ENCODE results near the gene SLC17A9. TPM values are rescaled to one million over a fixed set of nuclear protein-coding genes. Genes with fewer than 3 reads are reported as not detected.
"Not testable (repeated sequence)": the region's sequence is repeated elsewhere in the genome, so short reads cannot be mapped to it uniquely, and the experiment has no call there.

SLC17A9 gene
- total and polyA plus RNA-seq, 11 donors = 0.16 to 6.6 (median 0.85) TPM

DNA sequence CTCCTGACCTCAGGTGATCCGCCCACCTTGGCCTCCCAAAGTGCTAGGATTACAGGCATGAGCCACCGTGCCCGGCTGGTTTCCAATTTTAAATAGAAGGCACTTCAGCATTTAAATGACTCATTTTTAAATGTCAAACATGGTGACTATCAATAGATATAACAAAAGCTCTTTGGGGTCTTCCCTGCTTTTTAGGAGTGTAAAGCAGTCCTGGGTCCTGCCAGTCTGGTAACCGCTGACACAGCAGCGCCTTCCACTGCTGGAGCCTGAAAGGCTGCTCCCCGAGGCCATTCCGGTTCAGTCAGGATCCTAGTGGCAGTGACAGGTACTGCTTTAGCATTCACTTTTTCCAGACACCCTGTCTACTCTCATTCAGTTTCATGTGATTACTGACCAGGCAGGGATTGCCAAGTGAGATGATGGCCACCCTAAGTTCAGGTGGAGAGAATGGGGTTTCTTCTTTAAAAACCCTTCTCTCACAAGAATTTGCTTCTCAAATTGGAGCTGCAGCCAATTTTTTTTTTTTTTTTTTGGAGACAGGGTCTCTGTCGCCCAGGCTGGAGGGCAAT lies 31.3 kb upstream of the SLC17A9 start:
- Histone ChIP-seq H3K27ac (peak overlapping the region in 3 of 12 donors; percentile 4 to 50 (median 18)), H3K36me3 (no peaks in the 10 kb centered on the region), H3K9me3 (no peaks in the 10 kb centered on the region), H3K4me3 (no peak overlapping the region), H3K27me3 (no peaks in the 10 kb centered on the region), H3K4me1 (peaks cover 19 to 92% (median 85%) of the 10 kb centered on the region in 12 donors)
- WGBS, 4 donors = 43 to 47% (median 47%) methylated on average over 8 of the region's 8 CpGs
- no peak for TF ChIP-seq POLR2A (IDR thresholded peaks at IDR 0.05)
- TF ChIP-seq, protein P1, sequence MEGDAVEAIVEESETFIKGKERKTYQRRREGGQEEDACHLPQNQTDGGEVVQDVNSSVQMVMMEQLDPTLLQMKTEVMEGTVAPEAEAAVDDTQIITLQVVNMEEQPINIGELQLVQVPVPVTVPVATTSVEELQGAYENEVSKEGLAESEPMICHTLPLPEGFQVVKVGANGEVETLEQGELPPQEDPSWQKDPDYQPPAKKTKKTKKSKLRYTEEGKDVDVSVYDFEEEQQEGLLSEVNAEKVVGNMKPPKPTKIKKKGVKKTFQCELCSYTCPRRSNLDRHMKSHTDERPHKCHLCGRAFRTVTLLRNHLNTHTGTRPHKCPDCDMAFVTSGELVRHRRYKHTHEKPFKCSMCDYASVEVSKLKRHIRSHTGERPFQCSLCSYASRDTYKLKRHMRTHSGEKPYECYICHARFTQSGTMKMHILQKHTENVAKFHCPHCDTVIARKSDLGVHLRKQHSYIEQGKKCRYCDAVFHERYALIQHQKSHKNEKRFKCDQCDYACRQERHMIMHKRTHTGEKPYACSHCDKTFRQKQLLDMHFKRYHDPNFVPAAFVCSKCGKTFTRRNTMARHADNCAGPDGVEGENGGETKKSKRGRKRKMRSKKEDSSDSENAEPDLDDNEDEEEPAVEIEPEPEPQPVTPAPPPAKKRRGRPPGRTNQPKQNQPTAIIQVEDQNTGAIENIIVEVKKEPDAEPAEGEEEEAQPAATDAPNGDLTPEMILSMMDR (IDR thresholded peaks at IDR 0.05) = peak; percentile 10 to 71 (median 44)
- ATAC-seq (peak; percentile 29 to 73 (median 68)), DNase-seq (peak in 1 of 5 donors; percentile 53)
- intact Hi-C loops (cut with DNase I) = loop anchor here in 2 of 10 donors (10.0 kb wide), 1 partner anchor 46 kb away; no protein-coding TSS in a partner anchor

DNA sequence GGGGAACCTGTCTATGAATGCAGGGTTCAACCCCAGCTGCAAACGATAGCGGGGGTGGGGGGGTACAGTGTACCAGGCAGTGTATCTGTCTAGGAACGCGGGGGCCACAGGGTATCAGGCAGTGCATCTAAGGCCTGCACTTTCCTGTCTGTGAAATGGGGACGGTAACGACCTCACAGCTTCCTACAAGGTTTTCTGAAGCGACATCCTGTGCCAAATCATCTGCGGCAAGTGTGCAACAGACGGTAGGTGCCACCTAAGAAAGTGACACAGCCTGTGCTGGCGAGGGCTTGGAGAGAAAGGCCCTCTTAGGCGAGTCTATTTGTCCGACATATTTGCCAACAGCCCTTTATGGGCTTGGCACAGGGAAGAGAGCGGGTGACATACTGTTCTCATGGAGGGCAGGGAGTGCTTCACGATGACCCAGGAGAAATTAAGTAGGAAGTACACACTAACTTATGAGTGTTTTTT lies 30.0 kb upstream of the SLC17A9 start:
- Histone ChIP-seq H3K4me1 (peaks cover 19 to 88% (median 81%) of the 10 kb centered on the region in 12 donors), H3K9me3 (no peaks in the 10 kb centered on the region), H3K36me3 (no peaks in the 10 kb centered on the region), H3K27me3 (no peaks in the 10 kb centered on the region), H3K27ac (peak overlapping the region in 6 of 12 donors; percentile 45 to 99 (median 98)), H3K4me3 (peak overlapping the region in 1 of 12 donors; percentile 6)
- TF ChIP-seq, protein P1 (IDR thresholded peaks at IDR 0.05) = no peak
- no peak for TF ChIP-seq POLR2A (IDR thresholded peaks at IDR 0.05)
- no peak for DNase-seq
- 66 to 74% (median 71%) methylated on average over 14 of the region's 14 CpGs for WGBS, 4 donors
- intact Hi-C loops (cut with DNase I) = loop anchor here in 3 of 10 donors (2.0 to 10.0 kb wide), 2 partner anchors 16 to 48 kb away; partner anchors contain the start of gene GID8 (in 1 of the 3)
- no peak for ATAC-seq

DNA sequence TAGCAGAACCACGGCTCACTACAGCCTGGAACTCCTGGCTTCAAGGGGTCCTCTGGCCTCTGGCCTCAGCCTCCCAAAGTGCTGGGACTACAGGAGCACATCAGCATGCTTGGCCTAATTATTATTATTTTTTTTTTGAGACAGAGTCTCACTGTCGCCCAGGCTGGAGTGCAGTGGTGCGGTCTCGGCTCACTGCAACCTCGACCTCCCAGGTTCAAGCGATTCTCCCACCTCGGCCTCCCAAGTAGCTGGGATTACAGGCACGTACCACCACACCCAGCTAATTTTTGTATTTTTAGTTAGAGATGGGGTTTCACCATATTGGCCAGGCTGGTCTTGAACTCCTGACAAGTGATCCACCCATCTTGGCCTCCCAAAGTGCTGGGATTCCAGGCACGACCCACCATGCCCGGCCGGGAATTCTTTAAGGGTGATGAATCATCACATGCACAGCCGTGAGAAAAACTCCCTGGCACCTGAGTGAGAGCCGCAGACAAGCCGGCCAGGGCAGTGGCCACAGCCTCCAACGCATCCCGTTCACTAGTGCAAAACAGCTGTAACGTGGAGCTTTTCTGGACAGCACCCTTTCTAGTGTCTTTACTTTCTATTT lies 29.3 kb upstream of the SLC17A9 start:
- Histone ChIP-seq H3K27ac (peak overlapping the region in 9 of 12 donors; percentile 0 to 99 (median 96)), H3K4me1 (peaks cover 14 to 88% (median 81%) of the 10 kb centered on the region in 12 donors), H3K4me3 (peak overlapping the region in 5 of 12 donors; percentile 94 to 98 (median 95))
- H3K27me3 ChIP-seq, H3K9me3 ChIP-seq, H3K36me3 ChIP-seq, ATAC-seq: not testable (repeated sequence)
- WGBS, 4 donors = 53 to 59% (median 56%) methylated on average over 17 of the region's 17 CpGs
- peak in 1 of 5 donors; percentile 42 for DNase-seq
- intact Hi-C loops (cut with DNase I) = loop anchor here in 3 of 10 donors (2.0 to 10.0 kb wide), 2 partner anchors 16 to 48 kb away; partner anchors contain the start of gene GID8 (in 1 of the 3)

DNA sequence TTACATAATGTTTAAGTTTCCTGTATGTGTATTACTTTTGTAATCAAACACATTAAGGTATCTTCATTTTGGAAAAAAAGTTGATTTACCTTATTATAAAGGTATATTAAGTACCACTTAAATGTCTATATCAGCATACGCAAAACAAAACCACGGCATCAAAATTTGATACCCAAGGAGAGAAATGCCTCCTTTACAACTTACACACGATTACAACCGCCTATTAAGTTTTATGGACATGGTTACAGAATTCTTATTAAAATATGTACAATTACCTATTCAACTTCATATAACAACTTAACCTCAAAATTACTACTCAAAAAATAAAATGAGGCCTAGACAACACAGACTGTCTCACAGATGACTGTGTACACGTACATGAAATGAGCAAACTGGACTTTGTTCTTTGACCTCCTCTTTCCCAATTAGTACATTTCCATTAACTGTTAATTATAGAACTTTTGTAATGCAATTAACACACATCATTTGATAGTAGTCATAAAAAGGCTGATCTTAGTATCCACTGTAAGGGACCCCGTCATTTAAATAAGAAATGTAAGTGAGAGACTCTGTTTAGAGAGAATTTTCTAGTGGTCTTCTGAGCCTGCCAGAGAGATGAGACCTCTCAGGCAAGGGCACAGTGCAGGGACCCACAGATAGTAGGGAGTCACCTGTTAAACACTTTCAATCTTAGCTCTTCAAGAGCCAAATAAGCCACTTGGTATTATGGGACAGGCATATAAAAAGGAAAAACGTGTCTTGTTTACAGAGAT lies 28.7 kb upstream of the SLC17A9 start:
- Histone ChIP-seq H3K9me3 (no peaks in the 10 kb centered on the region), H3K27ac (peak overlapping the region in 11 of 12 donors; percentile 13 to 99 (median 98)), H3K27me3 (no peaks in the 10 kb centered on the region), H3K36me3 (no peaks in the 10 kb centered on the region), H3K4me3 (peak overlapping the region in 10 of 12 donors; percentile 14 to 98 (median 94)), H3K4me1 (peaks cover 12 to 88% (median 81%) of the 10 kb centered on the region in 12 donors)
- DNase-seq (no peak), ATAC-seq (no peak)
- WGBS, 4 donors = 44 to 55% (median 48%) methylated on average over 7 of the region's 7 CpGs
- intact Hi-C loops (cut with DNase I) = loop anchor here in 3 of 10 donors (2.0 to 10.0 kb wide), 2 partner anchors 15 to 49 kb away; partner anchors contain the start of gene GID8 (in 1 of the 3)
- TF ChIP-seq POLR2A (IDR thresholded peaks at IDR 0.05) = no peak
- TF ChIP-seq, protein P1 (IDR thresholded peaks at IDR 0.05) = no peak

Measured in heart left ventricle (tissue), 16 donors.